Peyer's patch (tissue), 4 donors: ENCODE results near the gene SORBS2.

ENCODE experiments used
- CTCF ChIP-seq, 6 experiments: fragments of 450-650 bp in 4 of 6; fragments of 200-600 bp in 2 of 6; sonication (generic) in 1 of 6; IDR thresholded peaks; one replicate each; pipeline ENCODE4 v1.5.1; 2017 to 2019; ENCODE audit warnings: antibody characterized with exemption in 6 of 6, mild to moderate bottlenecking in 3 of 6, moderate library complexity in 1 of 6
- POLR2A ChIP-seq, 2 donors: fragments of 450-650 bp; IDR thresholded peaks; one replicate each; pipeline ENCODE4 v1.5.1; 2017; ENCODE audit warnings: antibody characterized with exemption in 2 of 2, mild to moderate bottlenecking in 2 of 2, moderate library complexity in 2 of 2

- no peak for TF ChIP-seq CTCF (IDR thresholded peaks at IDR 0.05)
- TF ChIP-seq POLR2A (IDR thresholded peaks at IDR 0.05), result no peak
Measured at GRCh38 chr4:185805262-185805802, 6.7 kb downstream of the SORBS2 start.
